Osteocyte (in vitro differentiated cells): Measurements from ENCODE around the gene DUSP22. TPM values are rescaled to one million over a fixed set of nuclear protein-coding genes. Genes with fewer than 3 reads are reported as not detected.

Experiments
- DNase-seq: peaks from one replicate; pipeline ENCODE4 v3.0.0; 2021; ENCODE audit warnings: mixed read lengths; ENCODE audit not compliant: unreplicated experiment; ENCODE audit errors: extremely low spot score
- H3K27ac Mint-ChIP-seq: one replicate; pipeline ENCODE4 v1.8.0; 2021; ENCODE audit warnings: mild to moderate bottlenecking, mixed read lengths; ENCODE audit not compliant: unreplicated experiment
- H3K27me3 Mint-ChIP-seq: one replicate; pipeline ENCODE4 v1.8.0; 2021; ENCODE audit warnings: mixed read lengths; ENCODE audit not compliant: unreplicated experiment
- H3K36me3 Mint-ChIP-seq: one replicate; pipeline ENCODE4 v1.8.0; 2021; ENCODE audit warnings: mixed read lengths; ENCODE audit not compliant: unreplicated experiment
- H3K4me1 Mint-ChIP-seq: one replicate; pipeline ENCODE4 v1.8.0; 2021; ENCODE audit warnings: mixed read lengths; ENCODE audit not compliant: unreplicated experiment
- H3K4me3 Mint-ChIP-seq: one replicate; pipeline ENCODE4 v1.8.0; 2021; ENCODE audit warnings: mild to moderate bottlenecking, moderate library complexity, mixed read lengths; ENCODE audit not compliant: unreplicated experiment
- H3K9me3 Mint-ChIP-seq: one replicate; pipeline ENCODE4 v1.8.0; 2021; ENCODE audit warnings: mixed read lengths; ENCODE audit not compliant: unreplicated experiment
- total RNA-seq: library from RNA; stranded (reverse); gene quantifications from 2 replicates; pipeline ENCODE4 v1.2.1, GENCODE V29; 2021
- TF ChIP-seq, protein P1 (sequence below): fragments of 200-600 bp; sonication (generic); IDR thresholded peaks from 2 replicates; pipeline ENCODE4 v1.5.0; 2021; ENCODE audit warnings: antibody characterized with exemption, mild to moderate bottlenecking, moderate library complexity

The DUSP22 gene
- total RNA-seq, 1 donor from 2014 or later, result 27.4 TPM

DNA sequence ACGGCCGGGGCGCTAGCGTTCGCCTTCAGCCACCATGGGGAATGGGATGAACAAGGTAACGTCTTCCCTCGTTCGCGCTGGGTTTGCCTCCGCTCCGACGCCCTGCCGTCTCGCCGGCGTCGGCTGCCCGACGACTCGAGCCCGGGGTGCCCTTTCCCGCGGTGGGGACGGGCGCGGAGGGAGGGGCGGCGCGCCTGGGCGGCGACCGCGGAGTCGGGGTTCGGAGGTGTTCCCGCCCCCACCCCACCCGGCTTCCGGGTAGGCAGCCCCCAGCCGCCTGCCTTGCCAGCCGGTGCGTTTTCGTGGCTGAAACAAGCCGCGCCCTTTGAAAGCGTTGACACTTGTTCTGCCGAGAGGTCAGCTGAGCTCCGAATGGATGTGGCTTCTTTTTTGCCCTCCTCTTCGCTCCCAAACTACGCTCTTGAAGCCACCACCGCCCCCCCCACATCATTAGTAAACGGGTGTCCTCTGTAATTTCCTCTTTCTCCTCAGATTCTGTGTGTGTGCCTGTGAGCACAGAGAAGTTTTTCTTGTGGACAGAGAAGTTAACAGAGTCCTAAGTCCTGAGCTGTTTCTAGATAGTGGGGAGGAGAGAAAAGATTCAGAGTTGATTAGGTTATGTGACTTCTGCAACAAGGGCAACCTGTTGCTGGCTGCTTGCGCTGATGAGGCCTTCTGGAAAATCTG, 362 bp downstream of the DUSP22 start:
- no peak for DNase-seq
- H3K4me3 Mint-ChIP-seq, result peak overlapping the region; percentile 86
- TF ChIP-seq, protein P1, sequence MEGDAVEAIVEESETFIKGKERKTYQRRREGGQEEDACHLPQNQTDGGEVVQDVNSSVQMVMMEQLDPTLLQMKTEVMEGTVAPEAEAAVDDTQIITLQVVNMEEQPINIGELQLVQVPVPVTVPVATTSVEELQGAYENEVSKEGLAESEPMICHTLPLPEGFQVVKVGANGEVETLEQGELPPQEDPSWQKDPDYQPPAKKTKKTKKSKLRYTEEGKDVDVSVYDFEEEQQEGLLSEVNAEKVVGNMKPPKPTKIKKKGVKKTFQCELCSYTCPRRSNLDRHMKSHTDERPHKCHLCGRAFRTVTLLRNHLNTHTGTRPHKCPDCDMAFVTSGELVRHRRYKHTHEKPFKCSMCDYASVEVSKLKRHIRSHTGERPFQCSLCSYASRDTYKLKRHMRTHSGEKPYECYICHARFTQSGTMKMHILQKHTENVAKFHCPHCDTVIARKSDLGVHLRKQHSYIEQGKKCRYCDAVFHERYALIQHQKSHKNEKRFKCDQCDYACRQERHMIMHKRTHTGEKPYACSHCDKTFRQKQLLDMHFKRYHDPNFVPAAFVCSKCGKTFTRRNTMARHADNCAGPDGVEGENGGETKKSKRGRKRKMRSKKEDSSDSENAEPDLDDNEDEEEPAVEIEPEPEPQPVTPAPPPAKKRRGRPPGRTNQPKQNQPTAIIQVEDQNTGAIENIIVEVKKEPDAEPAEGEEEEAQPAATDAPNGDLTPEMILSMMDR, result no peak
- H3K4me1 Mint-ChIP-seq, result peaks cover 14% of the 10 kb centered on the region
- no peaks in the 10 kb centered on the region for H3K36me3 Mint-ChIP-seq
- H3K9me3 Mint-ChIP-seq, result peaks cover 5% of the 10 kb centered on the region
- peak overlapping the region; percentile 86 for H3K27ac Mint-ChIP-seq
- peaks cover 9% of the 10 kb centered on the region for H3K27me3 Mint-ChIP-seq

DNA sequence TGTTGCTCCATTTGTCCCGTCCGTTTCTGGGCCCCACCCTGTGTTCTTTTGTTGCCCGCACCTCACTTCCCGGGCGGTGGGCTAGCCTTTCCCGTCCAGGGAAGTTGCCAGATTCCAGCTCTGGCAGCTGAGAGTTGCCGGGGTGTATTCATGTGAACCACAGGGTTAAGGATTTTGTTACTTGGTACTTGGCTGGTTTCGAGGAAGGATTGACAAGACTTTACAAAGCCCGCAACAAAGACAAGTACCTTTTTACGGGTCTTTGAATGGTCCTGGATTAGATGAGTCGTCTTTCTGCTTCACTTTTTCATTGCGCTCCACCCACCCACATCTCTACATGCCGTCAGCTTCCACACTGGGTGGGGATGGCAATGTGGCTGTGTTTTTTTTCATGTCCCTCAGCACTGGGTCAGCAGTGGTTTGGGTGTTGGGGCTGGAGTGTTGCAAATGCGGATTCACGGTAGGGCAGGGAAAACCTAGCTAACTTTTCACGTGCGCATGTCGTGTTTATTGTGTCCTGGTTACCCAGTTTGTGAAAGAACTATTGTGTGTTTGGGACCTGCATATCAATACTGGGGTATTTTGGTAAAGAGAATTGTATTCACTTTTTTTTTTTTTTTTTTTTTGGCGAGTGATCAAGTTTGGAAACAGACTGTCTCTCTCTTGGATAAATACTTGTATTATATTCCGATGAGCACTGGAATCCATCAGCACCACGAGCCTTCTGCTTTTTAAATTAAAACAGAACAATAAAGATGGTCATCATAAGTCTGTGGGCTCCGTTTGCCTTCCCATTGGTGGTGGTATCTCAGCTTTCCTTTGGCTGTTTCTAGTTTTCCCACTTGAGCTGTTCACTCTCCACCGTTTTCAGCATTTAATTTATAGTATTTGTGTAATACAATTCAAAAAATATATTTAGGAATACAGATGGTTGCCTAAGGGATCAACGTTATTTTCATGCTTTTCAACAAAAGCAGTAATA, 1.2 kb downstream of the DUSP22 start:
- Mint-ChIP-seq H3K36me3 (no peaks in the 10 kb centered on the region), H3K27me3 (peaks cover 3% of the 10 kb centered on the region), H3K4me1 (peaks cover 19% of the 10 kb centered on the region), H3K27ac (peak overlapping the region; percentile 86), H3K4me3 (peak overlapping the region; percentile 86), H3K9me3 (peaks cover 5% of the 10 kb centered on the region)
- TF ChIP-seq, protein P1, result no peak
- peak; percentile 85 for DNase-seq

DNA sequence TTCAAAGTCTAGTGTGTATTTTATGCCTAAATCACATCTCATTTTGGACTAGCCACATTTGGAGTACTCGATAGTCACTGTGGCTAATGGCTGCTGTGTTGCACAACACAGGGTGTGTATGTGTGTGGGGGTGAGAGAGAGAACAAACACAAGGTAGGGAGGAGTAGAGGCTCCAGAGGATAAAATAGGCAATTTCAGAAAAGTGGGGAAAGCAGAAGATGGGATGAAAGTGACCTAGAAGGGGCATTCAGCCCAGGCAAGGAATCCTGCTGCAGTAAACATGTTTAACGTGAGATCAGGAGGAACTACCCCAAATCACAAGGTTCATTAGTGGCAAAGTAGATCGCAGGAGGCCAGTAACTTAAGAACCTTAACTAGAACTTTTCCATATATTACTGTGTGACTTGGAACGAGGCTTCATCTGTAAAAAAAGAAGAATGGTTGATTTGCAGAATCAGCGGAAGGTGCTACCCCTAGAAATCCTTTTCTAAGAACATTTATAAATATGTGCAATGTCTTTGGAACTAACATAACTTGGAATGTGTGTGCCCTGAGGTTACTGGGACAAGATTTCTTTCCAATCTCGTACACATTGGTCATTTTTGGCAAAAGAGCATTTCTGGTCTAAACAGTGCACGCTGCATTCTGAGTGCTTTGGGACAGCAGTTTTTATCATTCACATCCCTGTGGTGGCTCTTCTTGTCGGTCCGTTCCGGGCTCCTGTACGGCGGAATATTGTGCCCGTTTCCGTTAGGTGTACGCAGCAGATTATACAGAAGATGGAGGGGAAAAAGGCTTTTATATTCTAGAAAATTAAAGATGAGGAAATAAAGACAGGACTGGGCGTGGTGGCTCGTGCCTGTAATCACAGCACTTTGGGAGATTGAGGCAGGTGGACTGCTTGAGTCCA, 2.6 kb downstream of the DUSP22 start:
- DNase-seq, result peak; percentile 62
- TF ChIP-seq, protein P1, result no peak
- Mint-ChIP-seq H3K4me1 (peaks cover 19% of the 10 kb centered on the region), H3K27me3 (no peaks in the 10 kb centered on the region), H3K9me3 (peaks cover 5% of the 10 kb centered on the region), H3K4me3 (no peak overlapping the region), H3K36me3 (no peaks in the 10 kb centered on the region), H3K27ac (no peak overlapping the region)

DNA sequence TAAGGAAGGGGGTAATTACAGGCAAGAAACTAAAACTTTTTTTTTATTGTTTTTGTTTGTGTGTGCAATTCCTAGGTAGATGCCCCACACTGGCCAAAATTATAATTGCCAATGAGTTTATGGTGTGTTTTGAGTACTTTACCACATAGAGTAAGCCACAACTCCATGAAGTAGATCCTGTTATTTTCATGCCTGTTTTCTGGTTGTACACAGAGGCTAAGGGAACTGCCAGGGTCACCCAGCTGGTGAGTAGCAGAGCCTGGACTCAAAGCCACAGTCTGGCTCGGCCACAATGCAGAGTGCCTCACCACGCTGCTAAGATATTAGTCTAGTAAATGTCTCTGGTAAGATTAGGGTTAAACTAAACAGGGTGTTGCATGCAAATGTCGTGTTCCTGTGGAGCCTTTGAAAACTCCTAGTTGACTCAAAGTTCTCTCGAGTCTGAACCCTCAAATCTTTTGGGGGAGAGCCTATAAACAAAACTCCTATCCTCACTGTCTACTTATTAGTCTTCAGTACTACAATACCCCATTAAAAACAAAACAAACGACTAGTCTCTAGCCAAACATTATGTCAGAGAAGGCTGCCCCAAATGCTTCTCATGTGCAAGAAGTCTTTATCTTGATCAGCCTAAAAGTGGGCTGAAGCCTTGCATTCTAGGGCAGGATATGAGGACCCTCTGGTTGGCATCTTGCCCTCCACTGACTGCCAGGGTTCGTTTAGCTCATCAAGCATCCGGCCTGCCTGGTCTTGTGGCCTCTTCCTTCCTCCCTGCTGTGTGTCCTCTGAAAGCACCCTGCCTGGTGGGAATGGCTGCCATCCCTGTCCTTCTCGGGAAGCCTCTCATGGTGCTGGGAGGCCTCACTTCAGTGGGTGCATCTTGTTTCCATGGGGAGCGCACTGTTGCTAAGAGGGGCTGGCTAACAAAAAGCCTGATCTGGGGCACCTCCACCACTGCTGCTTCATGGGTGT, 4.2 kb downstream of the DUSP22 start:
- Mint-ChIP-seq H3K36me3 (no peaks in the 10 kb centered on the region), H3K4me1 (peaks cover 14% of the 10 kb centered on the region), H3K27ac (no peak overlapping the region), H3K9me3 (peaks cover 5% of the 10 kb centered on the region), H3K27me3 (no peaks in the 10 kb centered on the region), H3K4me3 (no peak overlapping the region)
- peak; percentile 84 for DNase-seq
- TF ChIP-seq, protein P1, result no peak
